DOHH2 (cell line): Measurements from ENCODE around the gene VIL1.

Experiments used
- H3F3A ChIP-seq: fragments of 200-600 bp; sonication (generic), shearing (Covaris generic); 2 replicates; pipeline ENCODE4 v1.6.0; 2016; ENCODE audit warnings: antibody characterized with exemption, mild to moderate bottlenecking; ENCODE audit not compliant: control insufficient read depth, insufficient read depth
- H3K27ac ChIP-seq: fragments of 200-600 bp; sonication (generic); 2 replicates; pipeline ENCODE4 v1.5.1; 2014; ENCODE audit warnings: low read depth, mild to moderate bottlenecking, low read length, moderate library complexity
- H3K27me3 ChIP-seq: fragments of 200-600 bp; sonication (generic); 2 replicates; pipeline ENCODE4 v1.6.1; 2014; ENCODE audit warnings: mild to moderate bottlenecking, low read length, mixed read lengths; ENCODE audit not compliant: control insufficient read depth
- H3K36me3 ChIP-seq: fragments of 200-600 bp; sonication (generic); 2 replicates; pipeline ENCODE4 v1.6.1; 2014; ENCODE audit warnings: mild to moderate bottlenecking, low read length, moderate library complexity, mixed read lengths; ENCODE audit not compliant: control insufficient read depth
- H3K4me1 ChIP-seq: fragments of 200-600 bp; sonication (generic); 2 replicates; pipeline ENCODE4 v1.6.1; 2014; ENCODE audit warnings: mild to moderate bottlenecking, low read length, mixed read lengths; ENCODE audit not compliant: control insufficient read depth
- H3K4me2 ChIP-seq: fragments of 200-600 bp; sonication (generic); 2 replicates; pipeline ENCODE4 v1.6.0; 2014; ENCODE audit warnings: mild to moderate bottlenecking, low read length, moderate library complexity
- H3K4me3 ChIP-seq: fragments of 200-600 bp; sonication (generic); 2 replicates; pipeline ENCODE4 v1.5.1; 2014; ENCODE audit warnings: mild to moderate bottlenecking, low read length, mixed read lengths
- H3K79me2 ChIP-seq: fragments of 200-600 bp; sonication (generic); 2 replicates; pipeline ENCODE4 v1.6.1; 2014; ENCODE audit warnings: mild to moderate bottlenecking, low read length, mixed read lengths; ENCODE audit not compliant: control insufficient read depth
- H3K9me2 ChIP-seq: fragments of 200-600 bp; sonication (generic); replicated peaks from 2 replicates; pipeline ENCODE4 v1.6.1; 2014; ENCODE audit warnings: mild to moderate bottlenecking, low read length, mixed read lengths; ENCODE audit not compliant: control insufficient read depth
- H3K9me3 ChIP-seq: fragments of 200-600 bp; sonication (generic); 2 replicates; pipeline ENCODE4 v1.6.1; 2014; ENCODE audit warnings: antibody characterized with exemption, low read length, mixed read lengths; ENCODE audit not compliant: control insufficient read depth, insufficient read depth
- H4K20me1 ChIP-seq: fragments of 200-600 bp; sonication (generic); 2 replicates; pipeline ENCODE4 v1.6.0; 2014; ENCODE audit warnings: low read depth, mild to moderate bottlenecking, antibody characterized with exemption, low read length, moderate library complexity; ENCODE audit not compliant: control insufficient read depth, insufficient read depth
- EZH2phosphoT487 ChIP-seq: fragments of 200-600 bp; sonication (generic); IDR thresholded peaks from 2 replicates; pipeline ENCODE4 v1.6.1; 2017; ENCODE audit warnings: borderline replicate concordance, mild to moderate bottlenecking, antibody characterized with exemption, low read length, moderate library complexity, mixed read lengths
- TF ChIP-seq, protein P1 (sequence below): fragments of 200-600 bp; sonication (generic); IDR thresholded peaks from one replicate; pipeline ENCODE4 v1.5.1; 2014; ENCODE audit warnings: antibody characterized with exemption, mild to moderate bottlenecking, low read depth, low read length; ENCODE audit not compliant: poor library complexity, severe bottlenecking

The VIL1 gene

DNA sequence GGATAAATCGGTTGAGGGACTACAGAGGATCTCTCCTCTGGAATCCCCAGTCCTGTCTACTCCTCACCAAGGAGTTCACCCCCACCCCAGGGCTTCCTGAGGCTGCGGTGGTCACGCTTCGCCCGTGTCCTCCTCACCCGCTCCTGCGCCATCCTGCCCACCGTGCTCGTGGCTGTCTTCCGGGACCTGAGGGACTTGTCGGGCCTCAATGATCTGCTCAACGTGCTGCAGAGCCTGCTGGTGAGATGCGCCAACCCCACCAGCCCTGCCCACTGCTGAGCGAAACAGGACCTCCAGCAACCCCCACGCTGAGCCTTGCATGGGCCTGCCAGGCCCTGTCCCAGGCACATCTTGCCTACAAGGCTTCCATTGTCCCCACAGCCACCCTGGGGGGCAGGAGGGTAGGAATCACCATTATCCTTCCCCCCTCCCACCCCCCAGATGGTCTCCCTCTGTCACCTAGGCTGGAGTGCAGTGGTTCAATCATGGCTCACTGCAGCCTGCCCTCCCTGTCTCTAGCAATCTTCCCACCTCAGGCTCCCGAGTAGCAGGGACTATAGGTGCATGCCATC lies 25.9 kb upstream of the VIL1 start:
- Histone ChIP-seq H4K20me1 (no peaks in the 10 kb centered on the region), H3K4me1 (peaks cover 39% of the 10 kb centered on the region), H3K4me2 (no peak overlapping the region), H3K9me3 (no peaks in the 10 kb centered on the region), H3K36me3 (no peaks in the 10 kb centered on the region), H3K4me3 (no peak overlapping the region), H3K27me3 (no peaks in the 10 kb centered on the region), H3K79me2 (peaks cover 3% of the 10 kb centered on the region), H3F3A (peaks cover 15% of the 10 kb centered on the region), H3K9me2 (no peaks in the 10 kb centered on the region), H3K27ac (no peak overlapping the region)
- TF ChIP-seq, protein P1, sequence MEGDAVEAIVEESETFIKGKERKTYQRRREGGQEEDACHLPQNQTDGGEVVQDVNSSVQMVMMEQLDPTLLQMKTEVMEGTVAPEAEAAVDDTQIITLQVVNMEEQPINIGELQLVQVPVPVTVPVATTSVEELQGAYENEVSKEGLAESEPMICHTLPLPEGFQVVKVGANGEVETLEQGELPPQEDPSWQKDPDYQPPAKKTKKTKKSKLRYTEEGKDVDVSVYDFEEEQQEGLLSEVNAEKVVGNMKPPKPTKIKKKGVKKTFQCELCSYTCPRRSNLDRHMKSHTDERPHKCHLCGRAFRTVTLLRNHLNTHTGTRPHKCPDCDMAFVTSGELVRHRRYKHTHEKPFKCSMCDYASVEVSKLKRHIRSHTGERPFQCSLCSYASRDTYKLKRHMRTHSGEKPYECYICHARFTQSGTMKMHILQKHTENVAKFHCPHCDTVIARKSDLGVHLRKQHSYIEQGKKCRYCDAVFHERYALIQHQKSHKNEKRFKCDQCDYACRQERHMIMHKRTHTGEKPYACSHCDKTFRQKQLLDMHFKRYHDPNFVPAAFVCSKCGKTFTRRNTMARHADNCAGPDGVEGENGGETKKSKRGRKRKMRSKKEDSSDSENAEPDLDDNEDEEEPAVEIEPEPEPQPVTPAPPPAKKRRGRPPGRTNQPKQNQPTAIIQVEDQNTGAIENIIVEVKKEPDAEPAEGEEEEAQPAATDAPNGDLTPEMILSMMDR, result no peak
- no peak for TF ChIP-seq EZH2phosphoT487

DNA sequence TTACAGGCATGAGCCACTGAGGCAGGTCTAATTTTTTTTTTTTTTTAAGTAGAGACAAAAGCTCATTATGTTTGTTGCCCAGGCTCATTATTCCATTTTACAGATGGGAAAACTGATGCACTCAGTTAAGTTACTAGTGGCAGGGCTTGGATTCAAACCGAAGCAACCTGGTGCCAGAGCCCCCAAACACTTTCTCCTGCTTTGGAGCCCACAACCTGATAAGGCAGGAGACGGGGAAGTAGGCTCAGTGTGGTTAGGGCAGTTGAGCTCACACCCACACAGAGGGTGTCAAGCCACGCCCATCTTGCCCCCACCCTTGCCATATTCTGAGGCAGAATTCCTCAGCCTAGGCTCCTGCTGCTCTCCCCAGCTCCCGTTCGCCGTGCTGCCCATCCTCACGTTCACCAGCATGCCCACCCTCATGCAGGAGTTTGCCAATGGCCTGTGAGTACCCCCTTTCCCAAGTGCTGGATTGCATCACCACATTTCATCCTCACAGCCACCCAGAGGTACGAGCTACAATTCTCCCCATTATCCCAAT lies 25.1 kb upstream of the VIL1 start:
- Histone ChIP-seq H3K27ac (no peak overlapping the region), H3F3A (peaks cover 15% of the 10 kb centered on the region), H3K4me1 (peaks cover 46% of the 10 kb centered on the region), H3K4me3 (no peak overlapping the region), H3K4me2 (no peak overlapping the region), H3K36me3 (no peaks in the 10 kb centered on the region), H3K9me2 (no peaks in the 10 kb centered on the region), H3K79me2 (peaks cover 5% of the 10 kb centered on the region), H4K20me1 (no peaks in the 10 kb centered on the region), H3K27me3 (no peaks in the 10 kb centered on the region), H3K9me3 (no peaks in the 10 kb centered on the region)
- TF ChIP-seq, protein P1, result no peak
- TF ChIP-seq EZH2phosphoT487, result no peak

DNA sequence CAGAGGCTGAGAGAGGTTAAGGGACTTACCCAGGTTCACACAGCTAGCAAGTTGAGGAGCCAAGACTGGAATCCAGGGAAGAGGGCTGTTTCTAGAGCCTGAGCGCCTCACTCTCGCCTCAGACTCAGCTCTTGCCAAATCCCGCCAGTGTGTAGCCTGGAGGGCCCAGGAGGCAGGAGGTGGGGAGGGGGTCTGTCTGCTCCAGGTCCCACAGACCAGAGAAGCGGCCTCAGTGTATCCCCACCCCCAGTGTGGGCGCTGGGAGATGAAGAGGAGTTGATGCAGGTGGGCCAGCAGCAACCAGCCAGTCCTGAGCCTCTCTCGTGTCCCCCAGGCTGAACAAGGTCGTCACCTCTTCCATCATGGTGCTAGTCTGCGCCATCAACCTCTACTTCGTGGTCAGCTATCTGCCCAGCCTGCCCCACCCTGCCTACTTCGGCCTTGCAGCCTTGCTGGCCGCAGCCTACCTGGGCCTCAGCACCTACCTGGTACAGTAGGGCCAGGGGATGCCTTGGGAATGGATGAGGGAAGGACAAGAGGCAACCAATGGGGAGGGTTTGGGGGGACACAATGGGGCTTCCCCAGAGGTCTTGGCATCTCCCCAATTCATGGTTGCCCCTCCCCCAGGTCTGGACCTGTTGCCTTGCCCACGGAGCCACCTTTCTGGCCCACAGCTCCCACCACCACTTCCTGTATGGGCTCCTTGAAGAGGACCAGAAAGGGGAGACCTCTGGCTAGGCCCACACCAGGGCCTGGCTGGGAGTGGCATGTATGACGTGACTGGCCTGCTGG lies 24.4 kb upstream of the VIL1 start:
- peak overlapping the region; percentile 94 for H3K4me2 ChIP-seq
- no peaks in the 10 kb centered on the region for H3K36me3 ChIP-seq
- peaks cover 52% of the 10 kb centered on the region for H3K4me1 ChIP-seq
- H4K20me1 ChIP-seq, result no peaks in the 10 kb centered on the region
- no peak overlapping the region for H3K4me3 ChIP-seq
- no peak for TF ChIP-seq EZH2phosphoT487
- TF ChIP-seq, protein P1, result no peak
- no peaks in the 10 kb centered on the region for H3K27me3 ChIP-seq
- no peaks in the 10 kb centered on the region for H3K9me2 ChIP-seq
- peaks cover 15% of the 10 kb centered on the region for H3F3A ChIP-seq
- H3K27ac ChIP-seq, result no peak overlapping the region
- H3K79me2 ChIP-seq, result peaks cover 11% of the 10 kb centered on the region
- H3K9me3 ChIP-seq, result no peaks in the 10 kb centered on the region
